VCaP (cell line): Measurements from ENCODE around the gene PAK4.

ENCODE experiments used
- H3K27ac ChIP-seq: fragments of 450-650 bp; 2 replicates; pipeline ENCODE4 v1.5.1; 2017
- TF ChIP-seq, protein P1 (sequence below): fragments of 450-650 bp; conservative IDR thresholded peaks from 2 replicates; pipeline ENCODE4 v1.5.1; 2017; ENCODE audit warnings: mild to moderate bottlenecking, moderate library complexity

PAK4 gene

DNA sequence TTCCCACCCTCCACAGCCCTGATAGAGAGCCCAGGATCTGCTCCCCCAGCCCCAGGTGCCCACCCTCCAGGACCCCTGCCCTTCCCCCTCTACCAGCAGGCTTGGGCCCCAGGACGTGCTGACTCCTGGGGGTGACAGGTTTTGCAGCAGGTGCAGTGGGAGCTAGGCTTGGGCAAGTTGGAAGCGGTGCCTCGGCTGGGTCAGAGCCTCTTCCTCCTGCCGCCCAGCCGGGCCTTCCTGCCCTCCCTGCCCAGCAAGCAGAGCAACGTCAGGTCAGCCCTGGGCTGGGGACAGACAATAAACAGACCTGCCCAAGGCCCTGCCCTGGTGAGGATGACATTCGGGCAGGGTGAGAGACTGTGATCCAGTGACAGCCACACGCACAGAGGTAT is 62.0 kb downstream of the PAK4 start:
- TF ChIP-seq, protein P1, sequence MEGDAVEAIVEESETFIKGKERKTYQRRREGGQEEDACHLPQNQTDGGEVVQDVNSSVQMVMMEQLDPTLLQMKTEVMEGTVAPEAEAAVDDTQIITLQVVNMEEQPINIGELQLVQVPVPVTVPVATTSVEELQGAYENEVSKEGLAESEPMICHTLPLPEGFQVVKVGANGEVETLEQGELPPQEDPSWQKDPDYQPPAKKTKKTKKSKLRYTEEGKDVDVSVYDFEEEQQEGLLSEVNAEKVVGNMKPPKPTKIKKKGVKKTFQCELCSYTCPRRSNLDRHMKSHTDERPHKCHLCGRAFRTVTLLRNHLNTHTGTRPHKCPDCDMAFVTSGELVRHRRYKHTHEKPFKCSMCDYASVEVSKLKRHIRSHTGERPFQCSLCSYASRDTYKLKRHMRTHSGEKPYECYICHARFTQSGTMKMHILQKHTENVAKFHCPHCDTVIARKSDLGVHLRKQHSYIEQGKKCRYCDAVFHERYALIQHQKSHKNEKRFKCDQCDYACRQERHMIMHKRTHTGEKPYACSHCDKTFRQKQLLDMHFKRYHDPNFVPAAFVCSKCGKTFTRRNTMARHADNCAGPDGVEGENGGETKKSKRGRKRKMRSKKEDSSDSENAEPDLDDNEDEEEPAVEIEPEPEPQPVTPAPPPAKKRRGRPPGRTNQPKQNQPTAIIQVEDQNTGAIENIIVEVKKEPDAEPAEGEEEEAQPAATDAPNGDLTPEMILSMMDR: no peak; the same call in none of the 2 replicates
- H3K27ac ChIP-seq: peak overlapping the region; percentile 27; the same call in 1 of the 2 replicates

DNA sequence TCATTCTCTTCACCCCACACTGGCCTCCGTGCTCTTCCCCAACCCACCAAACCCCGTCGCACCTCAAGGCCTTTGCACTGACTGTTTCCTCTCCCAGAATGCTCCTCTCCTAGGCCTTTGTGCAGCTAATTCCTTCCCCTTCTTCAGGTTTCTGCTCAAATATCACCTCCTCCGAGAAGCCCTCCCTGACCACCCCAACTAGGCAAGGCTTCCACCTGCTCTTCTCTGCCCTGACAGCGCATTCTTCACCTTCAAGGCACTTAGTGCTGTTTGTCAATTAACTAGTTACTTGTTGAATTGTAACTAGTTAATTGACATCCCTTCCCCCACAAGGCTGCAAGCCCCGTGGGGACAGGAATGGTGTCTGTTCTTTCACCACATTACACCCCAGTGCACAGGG is 63.4 kb downstream of the PAK4 start:
- TF ChIP-seq, protein P1: no peak
- H3K27ac ChIP-seq: no peak overlapping the region

DNA sequence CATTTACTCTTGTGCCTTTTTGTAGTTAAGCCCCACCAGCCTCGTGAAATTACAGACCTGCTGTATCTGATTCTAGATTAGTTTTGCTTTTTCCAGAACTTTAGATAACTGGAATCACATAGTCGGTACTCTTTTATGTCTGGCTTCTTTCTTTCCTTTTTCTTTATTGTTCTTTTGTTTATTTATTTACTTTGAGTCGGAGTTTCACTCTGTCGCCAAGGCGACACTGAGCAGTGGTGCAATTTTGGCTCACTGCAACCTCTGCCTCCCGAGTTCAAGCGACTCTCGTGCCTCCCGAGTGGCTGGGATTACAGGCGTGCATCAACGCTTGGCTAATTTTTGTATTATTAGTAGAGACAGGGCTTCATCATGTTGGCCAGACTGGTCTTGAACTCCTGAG is 65.2 kb downstream of the PAK4 start:
- H3K27ac ChIP-seq: no peak overlapping the region
- TF ChIP-seq, protein P1: no peak

DNA sequence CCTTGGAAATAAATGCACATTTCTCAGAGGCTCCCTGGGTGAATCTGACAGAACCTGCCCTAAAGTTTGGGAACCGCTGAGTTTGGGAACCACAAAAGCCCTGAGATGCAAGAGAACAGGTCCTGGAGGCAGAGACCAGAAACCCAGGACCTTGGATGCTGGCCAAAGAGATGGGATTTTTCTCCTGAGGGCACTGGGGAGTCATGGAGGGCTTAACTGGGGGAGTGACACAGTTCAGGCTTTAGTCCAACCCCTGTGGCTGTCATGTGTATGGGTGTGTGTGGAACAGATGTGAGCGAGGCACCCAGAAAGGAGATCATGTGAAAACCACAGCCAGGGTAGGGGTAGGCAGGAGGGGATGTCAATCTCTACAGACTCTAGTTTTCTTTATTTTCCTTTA is 67.3 kb downstream of the PAK4 start:
- TF ChIP-seq, protein P1: no peak
- H3K27ac ChIP-seq: no peak overlapping the region

DNA sequence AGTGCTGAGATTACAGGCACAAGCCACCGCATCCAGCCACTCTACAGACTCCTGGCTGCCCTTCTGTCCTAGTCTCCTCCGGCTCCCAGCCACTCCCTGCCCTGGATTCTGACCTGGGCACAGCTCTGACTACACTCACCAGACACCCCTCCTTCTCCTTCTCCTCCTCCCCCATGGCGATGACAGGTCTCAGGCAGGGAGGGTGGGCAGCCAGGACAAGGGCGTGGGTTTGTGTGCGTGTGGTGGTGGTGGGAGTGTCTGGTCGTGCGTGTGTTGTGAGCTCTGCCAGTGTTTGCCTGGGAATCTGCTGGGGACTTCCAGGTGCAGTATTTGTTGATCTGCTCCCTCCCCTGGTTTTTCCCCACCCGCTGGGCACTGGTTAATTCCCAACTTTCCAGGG is 68.2 kb downstream of the PAK4 start:
- TF ChIP-seq, protein P1: no peak
- H3K27ac ChIP-seq: no peak overlapping the region

DNA sequence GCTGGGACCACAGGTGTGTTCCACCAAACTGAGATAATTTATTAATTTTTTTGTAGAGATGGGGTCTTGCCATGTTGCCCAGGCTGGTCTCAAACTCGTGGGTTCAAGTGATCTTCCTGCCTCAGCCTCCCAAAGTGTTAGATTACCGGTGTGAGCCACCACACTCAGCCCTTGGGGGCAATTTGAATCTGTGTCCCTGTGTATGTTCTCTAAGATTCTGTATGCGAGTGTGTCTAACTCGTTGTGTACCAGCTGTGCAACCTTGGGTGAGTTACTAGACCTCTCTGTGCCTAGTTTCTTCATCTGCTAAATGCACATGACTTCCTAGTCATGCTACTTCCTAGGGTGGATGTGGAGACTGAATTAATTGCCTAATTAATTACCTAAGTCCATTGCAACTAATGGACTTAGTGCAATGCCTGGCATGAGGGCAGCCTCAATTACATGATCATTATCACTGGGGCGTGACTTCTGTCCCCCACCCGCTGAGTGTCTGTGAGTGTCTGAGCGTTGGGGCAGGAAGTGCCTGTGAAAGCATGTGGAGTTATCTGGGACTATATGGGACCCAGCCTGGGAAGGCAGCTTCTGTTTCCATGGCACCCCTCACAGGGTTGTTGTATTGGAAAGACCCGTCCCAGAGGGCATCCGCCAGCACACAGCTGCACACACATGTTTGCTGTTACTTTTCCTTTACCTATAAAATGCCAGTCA is 69.4 kb downstream of the PAK4 start:
- H3K27ac ChIP-seq: 0 out of 2 replicates have a peak overlapping the region, but pooled peaks have one; percentile 7
- TF ChIP-seq, protein P1: no peak

DNA sequence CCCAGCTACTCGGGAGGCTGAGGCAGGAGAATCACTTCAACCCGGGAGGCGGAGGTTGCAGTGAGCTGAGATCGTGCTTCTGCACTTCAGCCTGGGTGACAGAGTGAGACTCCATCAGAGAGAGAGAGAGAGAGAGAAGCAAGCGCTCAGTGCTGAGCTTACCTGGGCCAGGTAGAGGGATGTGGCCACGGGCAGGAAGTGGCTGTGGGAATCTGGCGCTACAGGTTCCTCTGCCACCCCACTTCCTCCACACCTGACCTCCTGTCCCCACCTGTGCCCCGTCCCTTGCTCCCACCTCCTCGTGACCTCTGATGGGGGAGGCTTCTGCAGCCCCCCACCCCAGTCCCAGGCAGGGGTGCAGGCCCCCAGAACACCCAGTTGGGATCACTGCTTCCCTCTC is 70.2 kb downstream of the PAK4 start:
- TF ChIP-seq, protein P1: no peak
- 0 out of 2 replicates have a peak overlapping the region, but pooled peaks have one; percentile 7 for H3K27ac ChIP-seq
